Left kidney (tissue), 2 donors: ENCODE data around the gene RBBP4. TPM values are rescaled to one million over a fixed set of nuclear protein-coding genes. Genes with fewer than 3 reads are reported as not detected.

Experiments
- DNase-seq: peaks from one replicate; pipeline ENCODE4 v3.0.0-alpha.2; 2013
- polyA plus RNA-seq: library from polyadenylated mRNA; unstranded; fragments of 120-200 nt; gene quantifications from one replicate; pipeline ENCODE4 v1.2.1, GENCODE V29; 2013; ENCODE audit not compliant: insufficient read length

The RBBP4 gene
- polyA plus RNA-seq, 1 donor: 379 TPM

GRCh38 chr1:32718527-32718926 lies 67.5 kb downstream of the RBBP4 start:
- no peak for DNase-seq

GRCh38 chr1:32719681-32720275 lies 68.8 kb downstream of the RBBP4 start:
- DNase-seq: no peak

DNA sequence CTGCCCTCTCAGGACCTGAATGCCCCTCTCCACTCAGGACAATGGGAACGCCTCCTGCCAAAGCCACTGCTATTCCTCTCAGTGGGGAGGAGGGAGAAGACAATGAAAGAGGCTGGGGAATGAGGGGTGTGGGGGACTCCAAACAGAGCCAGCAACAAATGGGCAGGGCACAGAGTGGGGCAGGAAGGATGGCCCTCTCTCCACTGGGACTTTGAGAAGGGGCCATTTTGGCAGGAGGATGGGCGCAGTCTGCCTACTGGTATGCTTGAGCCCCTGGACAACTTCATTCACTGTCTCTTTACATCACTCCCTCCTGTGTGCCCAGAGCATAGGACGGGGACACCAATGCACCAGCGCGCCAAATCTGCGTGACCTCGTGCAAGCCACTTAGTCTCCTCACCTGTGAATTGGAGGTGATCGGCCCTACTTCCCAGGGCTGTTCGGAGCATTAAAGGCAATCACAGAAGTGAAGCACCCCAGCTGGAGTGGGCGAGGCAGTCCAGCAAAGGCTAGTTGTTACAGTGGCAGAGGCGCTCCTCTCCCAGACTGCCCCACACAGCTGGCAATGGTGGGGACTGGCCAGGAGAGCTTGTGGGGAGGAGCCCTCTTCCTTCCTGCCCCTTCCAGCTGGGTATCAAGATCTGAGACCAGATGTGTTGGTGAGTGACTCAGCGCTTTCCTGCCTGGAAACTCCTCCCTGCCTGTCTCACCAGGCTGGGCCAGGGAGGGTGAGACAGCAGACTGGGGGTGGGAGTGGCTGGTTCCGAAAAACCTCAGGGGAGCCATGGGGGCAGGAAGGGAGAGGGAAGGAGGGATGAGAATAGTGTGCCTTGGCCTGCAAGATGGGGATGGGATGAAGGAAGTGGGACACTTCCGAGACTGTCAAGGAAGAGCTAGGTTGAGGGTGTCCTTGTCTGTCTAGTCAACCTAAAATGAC lies 73.9 kb downstream of the RBBP4 start:
- no peak for DNase-seq

GRCh38 chr1:32725615-32725982 lies 74.6 kb downstream of the RBBP4 start:
- no peak for DNase-seq

DNA sequence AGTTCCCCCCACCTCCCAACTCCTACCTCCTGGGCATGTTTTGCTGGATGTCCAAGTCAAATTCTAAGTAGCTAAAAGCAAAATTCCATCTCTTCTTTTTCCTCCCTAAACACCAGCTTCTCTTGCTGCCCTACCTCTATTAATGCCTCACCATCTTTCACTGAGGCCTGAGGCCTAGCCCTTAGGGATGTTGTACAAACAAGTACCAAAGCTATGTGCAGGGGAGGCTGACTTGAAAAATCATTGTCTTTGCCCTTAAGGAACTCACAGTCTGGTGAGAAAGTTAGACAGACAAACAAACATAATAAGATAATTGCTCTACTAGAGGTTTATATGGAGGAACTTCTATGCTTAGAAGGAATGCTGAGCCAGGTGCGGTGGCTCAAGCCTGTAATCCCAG lies 76.9 kb downstream of the RBBP4 start:
- DNase-seq: no peak

- no peak for DNase-seq
These were observed 77.5 kb downstream of the RBBP4 start for GRCh38 chr1:32728413-32729077.

- DNase-seq: no peak
These were observed 78.4 kb downstream of the RBBP4 start for GRCh38 chr1:32729254-32730046.

GRCh38 chr1:32733582-32734321 lies 82.7 kb downstream of the RBBP4 start:
- no peak for DNase-seq

Other genes with a start within 250 kb of the RBBP4 start
- 2.3 TPM for gene ZBTB8B, start 186.1 kb upstream of the RBBP4 start, polyA plus RNA-seq
- 21.9 TPM for gene ZBTB8A, start 111.8 kb upstream of the RBBP4 start, polyA plus RNA-seq
- gene ZBTB8OS, start 658 bp upstream of the RBBP4 start, polyA plus RNA-seq: 47.5 TPM
- 1.2 TPM for gene SYNC, start 51.6 kb downstream of the RBBP4 start, polyA plus RNA-seq
- 78.6 TPM for gene YARS1, start 166.2 kb downstream of the RBBP4 start, polyA plus RNA-seq
- 57.7 TPM for gene S100PBP, start 166.4 kb downstream of the RBBP4 start, polyA plus RNA-seq
- gene FNDC5, start 219.7 kb downstream of the RBBP4 start, polyA plus RNA-seq: 44.6 TPM
- 0.57 TPM for gene HPCA, start 235.3 kb downstream of the RBBP4 start, polyA plus RNA-seq